GM10248 (cell line): ENCODE measurements around the gene RERE.

ENCODE experiments used
- CTCF ChIA-PET: fragments of 300-600 bp; sonication (Branson Sonifier 250); formaldehyde crosslinking; extraction: SDS; loops from one replicate; lab custom pipeline; 2021; ENCODE audit warnings: antibody characterized with exemption; lab: Yijun Ruan, JAX
- POLR2A ChIA-PET: fragments of 350-650 bp; sonication (Branson Sonifier 250); formaldehyde crosslinking; extraction: SDS; loops from one replicate; lab custom pipeline; 2020; ENCODE audit warnings: antibody characterized with exemption; lab: Yijun Ruan, JAX
- DNase-seq: peaks from one replicate; pipeline ENCODE4 v3.0.0; 2012; ENCODE audit errors: extremely low spot score
- TF ChIP-seq, protein P1 (sequence below): IDR thresholded peaks from 2 replicates; pipeline ENCODE4 v1.5.1; 2012; ENCODE audit warnings: mild to moderate bottlenecking, low read depth; ENCODE audit errors: extremely low read depth, missing control alignments, control extremely low read depth

RERE gene

DNA sequence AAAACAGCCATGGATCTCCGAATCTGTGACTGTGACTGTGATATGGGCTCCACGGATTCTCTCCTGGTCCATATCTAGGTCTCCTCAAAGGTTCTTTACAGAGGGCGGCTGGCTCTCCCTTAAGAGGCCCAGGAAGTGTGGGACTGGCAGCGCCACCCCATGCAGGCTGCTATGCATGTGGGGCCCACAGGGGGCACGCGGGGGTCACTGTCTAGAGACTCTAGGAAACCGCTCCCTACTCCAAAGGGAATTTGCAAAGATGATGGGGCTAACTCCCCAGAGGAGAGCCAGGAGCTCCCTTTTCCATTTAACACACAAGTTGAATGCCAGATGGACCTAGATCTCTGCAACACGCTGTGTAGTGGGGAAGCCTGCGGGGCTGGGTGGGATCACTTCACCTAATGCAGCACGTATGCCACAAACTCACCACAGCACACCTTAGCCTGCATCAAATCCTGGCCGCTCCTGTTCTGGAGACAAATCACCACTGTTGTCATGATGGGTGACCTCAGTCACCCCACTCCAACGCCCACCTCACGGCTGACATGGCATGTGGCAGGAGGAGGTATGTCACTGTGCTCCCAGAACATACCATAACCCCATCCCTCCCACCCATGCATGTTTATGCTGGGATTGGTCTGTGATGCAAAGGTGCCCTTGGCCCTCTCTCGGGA is 437.8 kb downstream of the RERE start:
- POLR2A ChIA-PET, result no interaction called here
- CTCF ChIA-PET, result interaction anchor here (1.4 to 2.6 kb wide), 3 partner anchors 9 to 17 kb away, joined by 3 to 8 read pairs (median 6); no protein-coding TSS in a partner anchor
- DNase-seq, result no peak
- TF ChIP-seq, protein P1, sequence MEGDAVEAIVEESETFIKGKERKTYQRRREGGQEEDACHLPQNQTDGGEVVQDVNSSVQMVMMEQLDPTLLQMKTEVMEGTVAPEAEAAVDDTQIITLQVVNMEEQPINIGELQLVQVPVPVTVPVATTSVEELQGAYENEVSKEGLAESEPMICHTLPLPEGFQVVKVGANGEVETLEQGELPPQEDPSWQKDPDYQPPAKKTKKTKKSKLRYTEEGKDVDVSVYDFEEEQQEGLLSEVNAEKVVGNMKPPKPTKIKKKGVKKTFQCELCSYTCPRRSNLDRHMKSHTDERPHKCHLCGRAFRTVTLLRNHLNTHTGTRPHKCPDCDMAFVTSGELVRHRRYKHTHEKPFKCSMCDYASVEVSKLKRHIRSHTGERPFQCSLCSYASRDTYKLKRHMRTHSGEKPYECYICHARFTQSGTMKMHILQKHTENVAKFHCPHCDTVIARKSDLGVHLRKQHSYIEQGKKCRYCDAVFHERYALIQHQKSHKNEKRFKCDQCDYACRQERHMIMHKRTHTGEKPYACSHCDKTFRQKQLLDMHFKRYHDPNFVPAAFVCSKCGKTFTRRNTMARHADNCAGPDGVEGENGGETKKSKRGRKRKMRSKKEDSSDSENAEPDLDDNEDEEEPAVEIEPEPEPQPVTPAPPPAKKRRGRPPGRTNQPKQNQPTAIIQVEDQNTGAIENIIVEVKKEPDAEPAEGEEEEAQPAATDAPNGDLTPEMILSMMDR, result no peak

DNA sequence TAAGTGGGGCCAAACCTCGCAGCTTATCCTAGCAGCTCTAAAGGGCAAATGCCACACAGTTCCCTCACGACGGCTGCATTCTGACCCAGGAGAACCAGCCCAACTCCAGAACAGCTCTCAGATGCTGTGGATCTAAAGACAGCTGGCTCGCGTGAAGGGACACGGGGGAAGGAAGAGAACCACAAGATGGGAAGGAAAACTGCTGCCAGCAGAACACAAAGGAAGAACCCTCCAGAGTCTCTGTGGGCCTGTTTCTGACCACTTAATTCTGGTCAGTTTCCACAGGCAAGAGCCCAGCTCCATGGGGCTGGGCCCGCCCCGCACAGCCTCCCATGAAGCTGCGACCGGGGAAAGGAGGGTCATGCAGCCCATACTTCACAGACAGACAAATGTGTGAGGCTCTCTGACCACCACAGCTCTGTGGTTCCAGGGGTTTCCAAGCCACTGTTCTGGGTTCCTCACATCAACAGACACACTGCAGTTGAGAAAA is 438.4 kb downstream of the RERE start:
- TF ChIP-seq, protein P1, result no peak
- POLR2A ChIA-PET, result interaction anchor here (0.6 kb wide), 2 partner anchors 16 to 470 kb away, joined by 3 to 4 read pairs; no protein-coding TSS in a partner anchor
- CTCF ChIA-PET, result interaction anchor here (1.9 kb wide), 1 partner anchor 12 kb away, joined by 6 read pairs; no protein-coding TSS in a partner anchor
- no peak for DNase-seq

DNA sequence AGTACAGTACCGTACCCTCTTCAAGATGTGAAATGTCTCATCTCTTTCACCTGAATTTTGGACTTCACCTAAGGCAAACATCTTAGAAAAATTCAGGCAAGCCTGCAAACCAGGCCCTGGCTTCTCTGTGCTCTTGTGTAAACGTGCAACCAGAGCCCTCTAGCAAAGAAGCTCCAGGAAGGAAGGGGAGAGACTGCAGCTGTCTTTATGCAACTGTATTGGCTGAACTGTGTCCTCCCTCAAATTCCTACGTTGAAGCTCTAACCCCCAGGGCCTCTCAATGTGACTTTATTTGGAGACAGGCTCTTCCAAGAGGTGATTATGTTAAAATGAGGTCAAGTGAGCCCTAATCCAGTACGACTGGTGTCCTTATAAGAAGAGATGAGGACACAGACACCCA is 439.3 kb downstream of the RERE start:
- ChIA-PET CTCF (interaction anchor here (1.3 to 1.9 kb wide), 2 partner anchors 9 to 11 kb away, joined by 4 to 6 read pairs; no protein-coding TSS in a partner anchor), POLR2A (no interaction called here)
- DNase-seq, result no peak
- TF ChIP-seq, protein P1, result no peak

DNA sequence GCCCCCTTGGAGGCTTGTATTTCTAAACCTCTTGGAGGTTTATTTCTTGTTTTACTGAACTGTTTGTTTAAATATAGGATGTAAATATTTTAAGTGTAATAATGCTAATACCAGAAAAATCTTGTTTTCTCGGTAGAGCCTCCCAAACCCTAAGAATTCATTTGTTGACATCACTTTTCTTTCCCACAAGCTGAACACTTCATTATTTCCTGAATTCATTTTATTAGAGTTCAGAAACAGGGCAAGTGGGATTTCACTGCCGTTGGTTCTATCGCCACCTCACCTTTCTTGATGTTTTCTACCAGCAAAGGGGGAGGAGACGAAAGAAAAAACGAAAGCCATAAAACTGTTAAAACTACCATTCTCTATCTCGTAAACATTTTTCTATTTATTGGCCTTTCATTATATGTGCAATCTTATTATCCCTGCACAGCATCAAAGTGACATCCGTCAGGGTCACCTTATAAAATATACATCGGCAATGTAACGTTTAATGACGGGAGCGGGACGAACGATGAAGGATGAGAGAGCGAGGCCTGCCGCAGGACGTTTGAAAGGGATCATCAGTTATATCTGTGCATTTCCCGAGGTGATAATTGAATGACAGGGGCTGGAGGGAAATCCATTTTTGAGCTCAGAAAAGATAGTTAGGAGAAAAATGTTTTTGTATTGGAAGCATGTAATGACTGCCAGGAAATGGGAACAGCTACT is 440.0 kb downstream of the RERE start:
- DNase-seq, result no peak
- CTCF ChIA-PET, result interaction anchor here (0.8 to 1.9 kb wide), 5 partner anchors 9 to 32 kb away, joined by 3 to 6 read pairs (median 3); no protein-coding TSS in a partner anchor
- TF ChIP-seq, protein P1, result no peak
- POLR2A ChIA-PET, result no interaction called here

DNA sequence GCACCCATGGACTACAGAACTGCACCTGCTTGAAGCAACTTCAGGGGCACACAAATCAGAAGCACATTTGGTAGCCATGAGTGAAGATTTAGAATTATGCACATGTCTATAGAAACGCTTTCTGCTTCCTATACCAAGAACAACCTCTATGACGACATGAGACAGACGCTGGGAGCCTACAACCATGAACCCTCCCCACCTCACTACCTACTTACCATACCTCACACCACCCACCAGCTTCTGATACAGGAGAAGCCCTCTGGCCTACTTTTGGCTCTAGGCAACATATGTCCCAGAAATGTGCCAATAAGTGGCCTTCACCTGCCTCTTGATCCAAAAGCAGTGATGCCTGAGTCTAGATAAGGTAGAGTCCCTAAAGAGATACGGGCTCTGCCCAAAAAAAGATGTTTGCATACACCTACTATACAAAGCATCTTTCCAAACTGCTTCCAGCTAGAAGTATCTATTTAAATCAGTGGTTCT is 441.0 kb downstream of the RERE start:
- TF ChIP-seq, protein P1, result no peak
- ChIA-PET POLR2A (no interaction called here), CTCF (interaction anchor here (0.6 to 0.9 kb wide), 4 partner anchors 8 to 351 kb away, joined by 3 read pairs; no protein-coding TSS in a partner anchor)
- no peak for DNase-seq

DNA sequence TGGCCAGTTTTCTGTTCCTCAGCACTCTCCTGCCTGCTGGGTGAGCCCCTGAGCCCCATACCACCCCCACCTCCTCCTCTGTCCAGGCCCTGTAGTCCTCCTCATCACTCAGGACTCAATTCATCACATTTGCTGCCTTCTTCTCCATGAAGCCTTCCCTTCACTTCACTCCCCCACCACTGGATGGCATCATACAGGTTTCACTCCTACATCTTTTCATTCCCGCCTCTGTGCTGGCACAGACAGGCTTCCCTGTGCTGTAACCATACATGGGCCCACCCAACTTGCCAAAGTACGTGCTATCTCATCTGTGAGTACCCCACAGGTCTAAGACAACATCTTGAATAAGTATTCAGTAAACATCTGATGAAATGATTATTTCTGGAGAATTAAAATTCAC is 442.6 kb downstream of the RERE start:
- TF ChIP-seq, protein P1, result peak; percentile 29
- ChIA-PET CTCF (interaction anchor here (0.9 to 1.0 kb wide), 2 partner anchors 56 to 474 kb away, joined by 3 read pairs; no protein-coding TSS in a partner anchor), POLR2A (no interaction called here)
- DNase-seq, result no peak
